Gastrocnemius medialis (tissue), 4 donors: ENCODE data around the gene SHB.

Source experiments
- POLR2A ChIP-seq, 2 donors: fragments of 450-650 bp; IDR thresholded peaks; one replicate each; pipeline ENCODE4 v1.6.1; 2017; ENCODE audit warnings: antibody characterized with exemption in 2 of 2, mild to moderate bottlenecking in 2 of 2, moderate library complexity in 2 of 2
- TF ChIP-seq, protein P1 (sequence below), 5 experiments: fragments of 450-650 bp in 3 of 5; fragments of 200-600 bp in 2 of 5; sonication (generic) in 2 of 5; IDR thresholded peaks in 4 of 5; conservative IDR thresholded peaks in 1 of 5; 1 replicate in 4 of 5; 2 replicates in 1 of 5; pipeline ENCODE4 v1.5.1; 2016 to 2019; ENCODE audit warnings: antibody characterized with exemption in 5 of 5, mild to moderate bottlenecking in 3 of 5, moderate library complexity in 3 of 5

DNA sequence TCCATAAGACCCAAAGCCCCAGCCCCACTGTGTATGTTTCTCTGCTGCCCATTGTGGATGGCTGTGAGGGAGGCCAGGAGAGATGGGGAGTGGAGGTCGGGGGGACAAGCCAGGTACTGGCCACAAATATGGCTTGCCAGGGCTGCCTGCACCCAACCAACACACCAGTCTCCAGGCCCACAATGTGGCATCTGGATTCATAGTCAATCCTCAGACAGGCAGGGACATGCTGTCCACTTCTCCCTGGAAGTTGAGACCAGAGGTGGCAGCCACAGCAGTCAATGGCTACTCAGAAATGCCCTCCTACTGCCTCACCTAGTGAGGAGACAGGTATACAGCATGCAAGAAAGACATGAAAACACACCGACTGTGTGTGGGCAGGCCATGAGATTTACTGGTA, 103.9 kb downstream of the SHB start:
- TF ChIP-seq, protein P1, sequence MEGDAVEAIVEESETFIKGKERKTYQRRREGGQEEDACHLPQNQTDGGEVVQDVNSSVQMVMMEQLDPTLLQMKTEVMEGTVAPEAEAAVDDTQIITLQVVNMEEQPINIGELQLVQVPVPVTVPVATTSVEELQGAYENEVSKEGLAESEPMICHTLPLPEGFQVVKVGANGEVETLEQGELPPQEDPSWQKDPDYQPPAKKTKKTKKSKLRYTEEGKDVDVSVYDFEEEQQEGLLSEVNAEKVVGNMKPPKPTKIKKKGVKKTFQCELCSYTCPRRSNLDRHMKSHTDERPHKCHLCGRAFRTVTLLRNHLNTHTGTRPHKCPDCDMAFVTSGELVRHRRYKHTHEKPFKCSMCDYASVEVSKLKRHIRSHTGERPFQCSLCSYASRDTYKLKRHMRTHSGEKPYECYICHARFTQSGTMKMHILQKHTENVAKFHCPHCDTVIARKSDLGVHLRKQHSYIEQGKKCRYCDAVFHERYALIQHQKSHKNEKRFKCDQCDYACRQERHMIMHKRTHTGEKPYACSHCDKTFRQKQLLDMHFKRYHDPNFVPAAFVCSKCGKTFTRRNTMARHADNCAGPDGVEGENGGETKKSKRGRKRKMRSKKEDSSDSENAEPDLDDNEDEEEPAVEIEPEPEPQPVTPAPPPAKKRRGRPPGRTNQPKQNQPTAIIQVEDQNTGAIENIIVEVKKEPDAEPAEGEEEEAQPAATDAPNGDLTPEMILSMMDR (IDR thresholded peaks at IDR 0.05 in 4 of 5, conservative IDR thresholded peaks at IDR 0.05 in 1 of 5), result no peak
- TF ChIP-seq POLR2A (IDR thresholded peaks at IDR 0.05), result no peak
